Ovary (tissue), 3 donors: Measurements from ENCODE around the gene HPCAL1.

ENCODE experiments used
- CTCF ChIP-seq, 3 donors: fragments of 450-650 bp in 2 of 3; fragments of 200-600 bp in 1 of 3; IDR thresholded peaks; one replicate each; pipeline versions ENCODE4 v1.5.1 to v1.8.0; 2016 to 2022; ENCODE audit warnings: antibody characterized with exemption in 3 of 3, mild to moderate bottlenecking in 1 of 3
- EP300 ChIP-seq: sonication (generic); formaldehyde crosslinking; IDR thresholded peaks from one replicate; pipeline ENCODE4 v1.6.1; 2017; ENCODE audit warnings: antibody characterized with exemption
- donor health status: DM: no; HTN: no; CAD: no.

- TF ChIP-seq CTCF (IDR thresholded peaks at IDR 0.05), result no peak
- TF ChIP-seq EP300, result no peak
Observed at GRCh38 chr2:10269711-10270610, 32.7 kb upstream of the HPCAL1 start.
